ENCODE data around the gene SHLD1.

Gene SHLD1

GRCh38 chr20:5810800-5811422, 60.7 kb downstream of the SHLD1 start:
- DNase-seq (ENCODE audit: low read depth): no peak
- no peak overlapping the region for H3K4me3 ChIP-seq (ENCODE audit: control insufficient read depth, low read depth, low read length)
- no peak for TF ChIP-seq CTCF (IDR thresholded peaks at IDR 0.05; ENCODE audit: control insufficient read depth, insufficient read depth, low read depth, low read length, missing control alignments)

GRCh38 chr20:5811746-5812145, 61.5 kb downstream of the SHLD1 start:
- DNase-seq (ENCODE audit: low read depth): no peak
- no peak for TF ChIP-seq CTCF (IDR thresholded peaks at IDR 0.05; ENCODE audit: control insufficient read depth, insufficient read depth, low read depth, low read length, missing control alignments)
- H3K4me3 ChIP-seq (ENCODE audit: control insufficient read depth, low read depth, low read length): no peak overlapping the region

GRCh38 chr20:5818346-5818681, 68.1 kb downstream of the SHLD1 start:
- no peak for TF ChIP-seq CTCF (IDR thresholded peaks at IDR 0.05; ENCODE audit: control insufficient read depth, insufficient read depth, low read depth, low read length, missing control alignments)
- DNase-seq (ENCODE audit: low read depth): no peak
- H3K4me3 ChIP-seq (ENCODE audit: control insufficient read depth, low read depth, low read length): no peak overlapping the region

- DNase-seq (ENCODE audit: low read depth): no peak
- no peak overlapping the region for H3K4me3 ChIP-seq (ENCODE audit: control insufficient read depth, low read depth, low read length)
- no peak for TF ChIP-seq CTCF (IDR thresholded peaks at IDR 0.05; ENCODE audit: control insufficient read depth, insufficient read depth, low read depth, low read length, missing control alignments)
These were observed 70.5 kb downstream of the SHLD1 start for GRCh38 chr20:5820738-5821137.

GRCh38 chr20:5821627-5822215, 71.5 kb downstream of the SHLD1 start:
- no peak overlapping the region for H3K4me3 ChIP-seq (ENCODE audit: control insufficient read depth, low read depth, low read length)
- TF ChIP-seq CTCF (IDR thresholded peaks at IDR 0.05; ENCODE audit: control insufficient read depth, insufficient read depth, low read depth, low read length, missing control alignments): no peak
- no peak for DNase-seq (ENCODE audit: low read depth)

GRCh38 chr20:5822569-5822968, 72.4 kb downstream of the SHLD1 start:
- no peak for TF ChIP-seq CTCF (IDR thresholded peaks at IDR 0.05; ENCODE audit: control insufficient read depth, insufficient read depth, low read depth, low read length, missing control alignments)
- no peak for DNase-seq (ENCODE audit: low read depth)
- no peak overlapping the region for H3K4me3 ChIP-seq (ENCODE audit: control insufficient read depth, low read depth, low read length)
